Gastroesophageal sphincter (tissue), 4 donors: ENCODE measurements around the gene CEBPG. TPM values are rescaled to one million over a fixed set of nuclear protein-coding genes. Genes with fewer than 3 reads are reported as not detected.

ENCODE experiments used
- ATAC-seq: fragments of 150-250 bp; one replicate; pipeline ENCODE4 v1.9.1; 2016; ENCODE audit warnings: mild to moderate bottlenecking, moderate library complexity
- H3K27ac ChIP-seq, 4 donors: fragments of 200-600 bp; sonication (generic) in 3 of 4; 1 replicate in 3 of 4; 2 replicates in 1 of 4; pipeline ENCODE4 v1.5.1; 2016 to 2019
- H3K27me3 ChIP-seq: fragments of 200-600 bp; sonication (generic); one replicate; pipeline ENCODE4 v1.5.1; 2019
- H3K36me3 ChIP-seq, 2 donors: fragments of 200-600 bp; sonication (generic); one replicate each; pipeline ENCODE4 v1.5.1; 2019; ENCODE audit warnings: control low read depth in 1 of 2
- H3K4me1 ChIP-seq, 3 donors: fragments of 200-600 bp; sonication (generic); 1 replicate in 2 of 3; 2 replicates in 1 of 3; pipeline ENCODE4 v1.5.1; 2016 to 2019; ENCODE audit warnings: control low read depth in 2 of 3
- H3K4me3 ChIP-seq, 2 donors: fragments of 200-600 bp; sonication (generic); one replicate each; pipeline ENCODE4 v1.5.1; 2019; ENCODE audit warnings: mild to moderate bottlenecking in 1 of 2, moderate library complexity in 1 of 2
- H3K9me3 ChIP-seq, 3 donors: fragments of 200-600 bp; sonication (generic); one replicate each; pipeline ENCODE4 v1.5.1; 2017 to 2019; ENCODE audit warnings: control low read depth in 2 of 3
- CTCF ChIP-seq, 4 experiments: fragments of 200-600 bp in 2 of 4; fragments of 450-650 bp in 2 of 4; sonication (generic) in 1 of 4; IDR thresholded peaks; one replicate each; pipeline ENCODE4 v1.5.1; 2017 to 2019; ENCODE audit warnings: antibody characterized with exemption in 4 of 4, mild to moderate bottlenecking in 2 of 4, moderate library complexity in 2 of 4
- EP300 ChIP-seq: sonication (generic); formaldehyde crosslinking; IDR thresholded peaks from one replicate; pipeline ENCODE4 v1.6.1; 2017; ENCODE audit warnings: antibody characterized with exemption, mild to moderate bottlenecking
- POLR2A ChIP-seq, 2 donors: fragments of 450-650 bp; IDR thresholded peaks; one replicate each; pipeline ENCODE4 v1.6.1; 2017; ENCODE audit warnings: antibody characterized with exemption in 2 of 2, mild to moderate bottlenecking in 2 of 2, moderate library complexity in 1 of 2
- POLR2AphosphoS5 ChIP-seq: sonication (generic); formaldehyde crosslinking; IDR thresholded peaks from one replicate; pipeline ENCODE4 v1.6.1; 2017; ENCODE audit warnings: antibody characterized with exemption
- WGBS, 2 donors: methylation state at CpG; one replicate each; pipeline ENCODE4 v1.1.5; 2018; ENCODE audit warnings: low coverage in 1 of 2; 5-methylcytosine and 5-hydroxymethylcytosine counted together
- total RNA-seq, 4 donors: library from RNA; depleted of rRNA; stranded (reverse); fragments of >200 nt; gene quantifications; one replicate each; pipeline ENCODE4 v1.1.0, GENCODE V29; 2016

CEBPG gene
- total RNA-seq, 4 donors from 2014 or later, result 23.8 to 34.9 (median 26.2) TPM

GRCh38 chr19:33382982-33383381 is 9.5 kb downstream of the CEBPG start:
- WGBS, 2 donors, result 78 to 94% methylated on average over 4 of the region's 4 CpGs
- ATAC-seq, result no peak
- TF ChIP-seq POLR2AphosphoS5, result no peak
- no peak for TF ChIP-seq POLR2A (IDR thresholded peaks at IDR 0.05)
- TF ChIP-seq CTCF (IDR thresholded peaks at IDR 0.05), result no peak
- no peak for TF ChIP-seq EP300

GRCh38 chr19:33383720-33384292 is 10.3 kb downstream of the CEBPG start:
- H3K4me1 ChIP-seq, result peaks cover 0 to 31% (median 7%) of the 10 kb centered on the region in 3 donors
- H3K9me3 ChIP-seq, result no peaks in the 10 kb centered on the region
- WGBS, 2 donors, result 92 to 100% methylated on average over 5 to 8 of the region's 13 CpGs
- no peak for ATAC-seq
- H3K27ac ChIP-seq, result no peak overlapping the region
- H3K36me3 ChIP-seq, result peaks cover 0 to 57% of the 10 kb centered on the region in 2 donors
- no peak overlapping the region for H3K4me3 ChIP-seq
- no peaks in the 10 kb centered on the region for H3K27me3 ChIP-seq
- TF ChIP-seq POLR2A (IDR thresholded peaks at IDR 0.05), result no peak
- TF ChIP-seq EP300, result no peak
- TF ChIP-seq CTCF (IDR thresholded peaks at IDR 0.05), result no peak
- no peak for TF ChIP-seq POLR2AphosphoS5

More at GRCh38 chr19:33382982-33383381, 9.5 kb downstream of the CEBPG start:
- Histone ChIP-seq H3K4me1 (peaks cover 0 to 31% (median 1%) of the 10 kb centered on the region in 3 donors), H3K36me3 (peaks cover 0 to 56% of the 10 kb centered on the region in 2 donors), H3K9me3 (no peaks in the 10 kb centered on the region), H3K27ac (no peak overlapping the region), H3K4me3 (no peak overlapping the region), H3K27me3 (no peaks in the 10 kb centered on the region)

GRCh38 chr19:33384983-33385382 is 11.5 kb downstream of the CEBPG start:
- Histone ChIP-seq H3K4me3 (no peak overlapping the region), H3K27ac (no peak overlapping the region), H3K27me3 (no peaks in the 10 kb centered on the region), H3K36me3 (peaks cover 0 to 46% of the 10 kb centered on the region in 2 donors), H3K9me3 (no peaks in the 10 kb centered on the region), H3K4me1 (peaks cover 0 to 39% (median 16%) of the 10 kb centered on the region in 3 donors)
- TF ChIP-seq CTCF (IDR thresholded peaks at IDR 0.05) (no peak), EP300 (no peak)
- 98% methylated on average over 8 of the region's 8 CpGs; no CpG with 5 or more reads in 1 of the 2 donors for WGBS, 2 donors
- no peak for ATAC-seq

GRCh38 chr19:33385956-33386355 is 12.4 kb downstream of the CEBPG start:
- ATAC-seq, result no peak
- Histone ChIP-seq H3K27me3 (no peaks in the 10 kb centered on the region), H3K4me3 (no peak overlapping the region), H3K4me1 (peaks cover 0 to 49% (median 22%) of the 10 kb centered on the region in 3 donors), H3K27ac (no peak overlapping the region), H3K36me3 (peaks cover 0 to 44% of the 10 kb centered on the region in 2 donors), H3K9me3 (no peaks in the 10 kb centered on the region)
- no peak for TF ChIP-seq POLR2A (IDR thresholded peaks at IDR 0.05)
- no peak for TF ChIP-seq EP300
- no peak for TF ChIP-seq CTCF (IDR thresholded peaks at IDR 0.05)
- no peak for TF ChIP-seq POLR2AphosphoS5
- 83 to 93% methylated on average over 1 to 5 of the region's 6 CpGs for WGBS, 2 donors

GRCh38 chr19:33386361-33386858 is 12.9 kb downstream of the CEBPG start:
- Histone ChIP-seq H3K4me1 (peaks cover 0 to 53% (median 26%) of the 10 kb centered on the region in 3 donors), H3K9me3 (no peaks in the 10 kb centered on the region), H3K36me3 (peaks cover 0 to 40% of the 10 kb centered on the region in 2 donors), H3K4me3 (no peak overlapping the region), H3K27ac (no peak overlapping the region), H3K27me3 (no peaks in the 10 kb centered on the region)
- no peak for TF ChIP-seq EP300
- TF ChIP-seq CTCF (IDR thresholded peaks at IDR 0.05), result no peak
- no peak for TF ChIP-seq POLR2A (IDR thresholded peaks at IDR 0.05)
- ATAC-seq, result no peak
- 87 to 97% methylated on average over 5 to 7 of the region's 15 CpGs for WGBS, 2 donors
